Right atrium auricular region (tissue), 2 donors: ENCODE results near the gene KDELR1. TPM values are rescaled to one million over a fixed set of nuclear protein-coding genes. Genes with fewer than 3 reads are reported as not detected.

Source experiments
- DNase-seq: peaks from one replicate; pipeline ENCODE4 v3.0.0-alpha.2; 2019; ENCODE audit warnings: low spot score
- H3K27ac ChIP-seq, 2 donors: fragments of 200-600 bp; sonication (generic); 1 replicate in 1 of 2; 2 replicates in 1 of 2; pipeline ENCODE4 v1.5.1; 2016 to 2019
- H3K27me3 ChIP-seq, 2 donors: fragments of 200-600 bp; sonication (generic); one replicate each; pipeline versions ENCODE4 v1.5.1 to v1.6.0; 2017 to 2019
- H3K36me3 ChIP-seq: fragments of 200-600 bp; sonication (generic); one replicate; pipeline ENCODE4 v1.5.1; 2016
- H3K4me1 ChIP-seq, 2 donors: fragments of 200-600 bp; sonication (generic); one replicate each; pipeline versions ENCODE4 v1.5.1 to v1.6.0; 2017 to 2019
- H3K4me3 ChIP-seq, 2 donors: fragments of 200-600 bp; sonication (generic); 1 replicate in 1 of 2; 2 replicates in 1 of 2; pipeline ENCODE4 v1.5.1; 2017 to 2019; ENCODE audit warnings: mild to moderate bottlenecking in 1 of 2, moderate library complexity in 1 of 2
- H3K9me3 ChIP-seq, 2 donors: fragments of 200-600 bp; sonication (generic); one replicate each; pipeline ENCODE4 v1.5.1; 2019
- total RNA-seq, 2 donors: library from RNA; depleted of rRNA; stranded (reverse); fragments of >200 nt; gene quantifications; one replicate each; pipeline ENCODE4 v1.1.0, GENCODE V29; 2016
- TF ChIP-seq, protein P1 (sequence below), 2 donors: fragments of 200-600 bp; sonication (generic); IDR thresholded peaks; one replicate each; pipeline ENCODE4 v1.5.1; 2019; ENCODE audit warnings: antibody characterized with exemption in 2 of 2

The KDELR1 gene
- total RNA-seq, 2 donors from 2014 or later, result 74.1 to 82.0 TPM

DNA sequence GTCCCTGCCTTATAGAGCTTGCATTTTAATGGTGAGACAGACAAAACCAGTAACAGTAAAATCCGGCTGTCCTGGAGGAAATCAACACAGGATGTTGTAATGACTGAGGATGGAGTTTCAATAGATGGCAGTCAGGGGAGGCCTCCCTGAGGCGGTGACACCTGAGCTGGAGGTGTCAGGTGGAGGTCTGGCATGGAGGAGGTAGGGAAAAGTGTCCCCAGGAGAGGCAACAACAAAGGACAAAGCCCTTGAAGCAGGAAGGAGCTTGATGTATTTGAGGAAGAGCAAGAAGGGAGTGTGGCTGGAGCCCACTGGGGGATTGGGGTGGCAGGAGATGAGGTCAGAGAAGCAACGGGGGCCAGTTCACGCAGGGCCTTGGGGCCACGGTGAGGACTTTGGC lies 9.9 kb upstream of the KDELR1 start:
- peaks cover 12 to 18% of the 10 kb centered on the region in 2 donors for H3K27me3 ChIP-seq
- DNase-seq, result no peak

DNA sequence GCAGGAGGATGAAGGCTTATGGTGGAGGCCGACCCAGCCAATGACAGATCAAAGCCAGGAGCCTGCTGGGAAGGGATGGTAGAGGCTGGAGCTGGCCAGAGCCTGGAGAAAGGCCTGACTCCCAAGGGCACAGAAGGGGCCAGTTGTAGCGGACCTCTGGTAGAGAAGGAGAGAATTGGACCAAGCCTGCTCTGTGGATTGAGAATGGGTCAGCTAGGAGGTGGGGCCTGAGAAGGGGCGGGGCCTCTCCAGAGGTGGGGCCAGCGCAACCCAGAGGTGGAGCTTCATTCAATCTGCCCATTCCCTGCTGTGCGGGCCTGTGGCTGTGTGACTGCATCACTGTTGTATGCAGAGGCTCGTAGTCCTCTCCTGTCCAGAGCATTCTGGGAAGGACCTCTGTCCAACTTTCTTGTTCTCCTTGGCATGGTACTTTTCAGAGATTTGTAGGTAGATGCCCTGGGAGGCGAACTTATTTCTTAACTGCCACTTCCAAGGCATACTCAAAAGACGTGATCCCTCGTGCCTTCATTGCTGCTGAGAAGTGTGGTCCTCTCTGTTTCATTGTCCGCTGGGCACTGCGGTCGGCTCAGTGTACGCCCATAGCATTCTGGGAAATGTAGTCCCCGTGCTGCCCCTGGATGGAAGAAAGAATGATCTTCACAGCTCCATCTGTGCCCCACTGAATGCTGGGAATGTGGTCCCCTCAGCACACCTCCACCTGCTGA lies 8.8 kb upstream of the KDELR1 start:
- Histone ChIP-seq H3K36me3 (no peaks in the 10 kb centered on the region), H3K27me3 (peaks cover 21 to 28% of the 10 kb centered on the region in 2 donors), H3K27ac (peak overlapping the region in 1 of 2 donors; percentile 47), H3K4me1 (peaks cover 0 to 9% of the 10 kb centered on the region in 2 donors), H3K4me3 (peak overlapping the region in 1 of 2 donors; percentile 22), H3K9me3 (no peaks in the 10 kb centered on the region)
- TF ChIP-seq, protein P1, sequence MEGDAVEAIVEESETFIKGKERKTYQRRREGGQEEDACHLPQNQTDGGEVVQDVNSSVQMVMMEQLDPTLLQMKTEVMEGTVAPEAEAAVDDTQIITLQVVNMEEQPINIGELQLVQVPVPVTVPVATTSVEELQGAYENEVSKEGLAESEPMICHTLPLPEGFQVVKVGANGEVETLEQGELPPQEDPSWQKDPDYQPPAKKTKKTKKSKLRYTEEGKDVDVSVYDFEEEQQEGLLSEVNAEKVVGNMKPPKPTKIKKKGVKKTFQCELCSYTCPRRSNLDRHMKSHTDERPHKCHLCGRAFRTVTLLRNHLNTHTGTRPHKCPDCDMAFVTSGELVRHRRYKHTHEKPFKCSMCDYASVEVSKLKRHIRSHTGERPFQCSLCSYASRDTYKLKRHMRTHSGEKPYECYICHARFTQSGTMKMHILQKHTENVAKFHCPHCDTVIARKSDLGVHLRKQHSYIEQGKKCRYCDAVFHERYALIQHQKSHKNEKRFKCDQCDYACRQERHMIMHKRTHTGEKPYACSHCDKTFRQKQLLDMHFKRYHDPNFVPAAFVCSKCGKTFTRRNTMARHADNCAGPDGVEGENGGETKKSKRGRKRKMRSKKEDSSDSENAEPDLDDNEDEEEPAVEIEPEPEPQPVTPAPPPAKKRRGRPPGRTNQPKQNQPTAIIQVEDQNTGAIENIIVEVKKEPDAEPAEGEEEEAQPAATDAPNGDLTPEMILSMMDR (IDR thresholded peaks at IDR 0.05), result no peak
- peak; percentile 74 for DNase-seq

More for the DNA sequence above, 9.9 kb upstream of the KDELR1 start:
- Histone ChIP-seq H3K27ac (no peak overlapping the region), H3K4me1 (peaks cover 0 to 9% of the 10 kb centered on the region in 2 donors), H3K4me3 (no peak overlapping the region), H3K9me3 (no peaks in the 10 kb centered on the region), H3K36me3 (no peaks in the 10 kb centered on the region)
- TF ChIP-seq, protein P1 (IDR thresholded peaks at IDR 0.05), result no peak

DNA sequence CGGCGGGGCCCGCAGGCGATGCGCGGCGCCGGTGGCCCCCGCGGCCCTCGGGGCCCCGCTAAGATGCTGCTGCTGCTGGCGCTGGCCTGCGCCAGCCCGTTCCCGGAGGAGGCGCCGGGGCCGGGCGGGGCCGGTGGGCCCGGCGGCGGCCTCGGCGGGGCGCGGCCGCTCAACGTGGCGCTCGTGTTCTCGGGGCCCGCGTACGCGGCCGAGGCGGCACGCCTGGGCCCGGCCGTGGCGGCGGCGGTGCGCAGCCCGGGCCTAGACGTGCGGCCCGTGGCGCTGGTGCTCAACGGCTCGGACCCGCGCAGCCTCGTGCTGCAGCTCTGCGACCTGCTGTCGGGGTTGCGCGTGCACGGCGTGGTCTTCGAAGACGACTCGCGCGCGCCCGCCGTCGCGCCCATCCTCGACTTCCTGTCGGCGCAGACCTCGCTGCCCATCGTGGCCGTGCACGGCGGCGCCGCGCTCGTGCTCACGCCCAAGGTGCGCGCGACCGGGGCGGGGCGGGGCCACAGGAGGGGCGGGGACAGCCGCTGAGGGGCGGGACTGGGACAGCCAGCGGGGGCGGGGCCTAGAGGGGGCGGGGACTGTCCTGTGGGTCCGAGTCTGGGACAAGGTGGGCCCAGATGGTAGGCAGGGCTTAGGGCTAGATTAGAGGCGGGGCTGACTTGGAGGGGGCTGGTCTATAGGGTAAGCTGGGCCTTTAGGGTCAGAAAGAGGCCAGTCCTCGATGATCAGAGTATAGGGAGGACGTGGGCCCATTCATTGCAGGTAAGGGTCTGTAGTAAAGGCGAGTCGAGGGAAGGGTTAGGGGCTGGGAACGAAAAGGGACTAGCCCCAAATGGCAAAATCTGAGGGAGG lies 7.3 kb upstream of the KDELR1 start:
- DNase-seq, result peak; percentile 68
- Histone ChIP-seq H3K27me3 (peaks cover 29 to 43% of the 10 kb centered on the region in 2 donors), H3K4me1 (peaks cover 0 to 23% of the 10 kb centered on the region in 2 donors), H3K27ac (peak overlapping the region in 1 of 2 donors; percentile 23), H3K36me3 (no peaks in the 10 kb centered on the region), H3K4me3 (peak overlapping the region; percentile 23 to 45), H3K9me3 (no peaks in the 10 kb centered on the region)
- TF ChIP-seq, protein P1 (IDR thresholded peaks at IDR 0.05), result no peak

DNA sequence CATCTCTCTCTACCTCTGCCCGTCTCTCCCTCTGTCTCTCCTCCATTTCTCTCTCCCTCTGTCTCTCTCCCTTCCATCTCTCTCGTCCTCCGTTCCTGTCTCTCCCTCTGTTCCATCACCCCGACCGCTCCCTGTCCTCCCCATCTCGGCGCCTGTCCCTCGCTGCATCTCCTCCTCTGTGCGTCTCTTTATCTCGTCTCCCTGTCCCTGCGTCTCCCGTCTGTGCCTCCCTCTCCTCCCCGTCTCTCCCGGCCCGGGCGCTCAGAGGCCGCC lies 6.7 kb upstream of the KDELR1 start:
- H3K27me3 ChIP-seq, result peaks cover 29 to 43% of the 10 kb centered on the region in 2 donors
- peak overlapping the region in 1 of 2 donors; percentile 23 for H3K27ac ChIP-seq
- no peaks in the 10 kb centered on the region for H3K36me3 ChIP-seq
- TF ChIP-seq, protein P1 (IDR thresholded peaks at IDR 0.05), result no peak
- peaks cover 0 to 28% of the 10 kb centered on the region in 2 donors for H3K4me1 ChIP-seq
- H3K9me3 ChIP-seq, result no peaks in the 10 kb centered on the region
- no peak for DNase-seq
- peak overlapping the region; percentile 23 to 45 for H3K4me3 ChIP-seq

DNA sequence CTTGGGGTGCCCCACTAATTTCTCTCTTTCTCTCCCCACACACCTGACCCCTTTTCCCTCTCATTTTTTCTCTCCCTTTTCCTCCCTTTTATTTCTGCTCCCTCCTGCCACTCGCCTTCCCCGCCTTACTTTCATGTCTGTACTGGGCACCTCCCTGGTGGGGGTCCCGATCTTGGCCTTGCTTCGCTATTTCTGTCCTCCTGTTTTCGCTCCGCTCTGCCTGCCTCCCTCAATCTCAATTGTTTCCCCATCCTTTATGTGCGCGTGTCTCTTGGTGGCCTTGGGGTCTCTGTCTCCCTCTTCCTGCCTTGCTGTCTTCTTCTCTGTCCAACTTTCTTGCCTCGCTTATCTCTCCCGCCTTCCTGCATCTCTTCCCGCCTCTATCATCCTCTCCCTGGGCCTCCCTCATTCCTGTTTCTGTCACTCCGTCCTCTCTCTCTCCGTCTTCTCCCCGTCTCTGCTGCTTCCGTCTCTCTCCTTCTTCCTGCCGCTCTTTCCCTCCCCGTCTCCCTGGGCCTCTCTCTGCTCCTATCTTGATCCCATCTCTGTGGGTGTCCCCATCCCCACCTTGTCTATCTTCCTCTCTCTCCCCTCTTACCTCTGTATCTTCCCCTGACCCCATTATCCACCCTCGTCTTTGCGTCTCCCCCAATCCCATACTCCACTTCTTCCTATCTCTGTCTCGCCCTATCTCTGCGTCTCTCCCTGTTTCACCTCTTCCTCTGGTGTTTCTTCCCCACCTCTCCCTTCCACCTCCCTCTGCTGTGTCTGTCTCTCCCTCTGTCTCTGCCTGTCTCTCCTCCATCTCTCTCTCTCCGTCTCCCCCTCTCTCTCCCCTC lies 6.1 kb upstream of the KDELR1 start:
- no peaks in the 10 kb centered on the region for H3K9me3 ChIP-seq
- TF ChIP-seq, protein P1 (IDR thresholded peaks at IDR 0.05), result no peak
- H3K4me1 ChIP-seq, result peaks cover 0 to 28% of the 10 kb centered on the region in 2 donors
- no peak for DNase-seq
- peak overlapping the region; percentile 23 to 45 for H3K4me3 ChIP-seq
- no peaks in the 10 kb centered on the region for H3K36me3 ChIP-seq
- peaks cover 29 to 43% of the 10 kb centered on the region in 2 donors for H3K27me3 ChIP-seq
- H3K27ac ChIP-seq, result peak overlapping the region in 1 of 2 donors; percentile 23
